ENCODE results near the gene NRCAM. TPM values are rescaled to one million over a fixed set of nuclear protein-coding genes. Genes with fewer than 3 reads are reported as not detected.

The NRCAM gene
- total and polyA plus RNA-seq, 10 of the 15 experiments (the other 5 are each of a cell fraction or from before 2014, with no cell fraction given): 0.30 to 2.0 (median 1.0) TPM

- TF ChIP-seq ZNF384 (IDR thresholded peaks at IDR 0.05; ENCODE audit: borderline replicate concordance, low read depth, low read length) (peak; percentile 44; the same call in 1 of the 2 replicates), NFYA (IDR thresholded peaks at IDR 0.05; ENCODE audit: borderline replicate concordance, low read depth, low read length) (no peak), BACH1 (IDR thresholded peaks at IDR 0.05; ENCODE audit: borderline replicate concordance) (no peak), NKRF (conservative IDR thresholded peaks at IDR 0.05) (no peak)
These were observed 313.5 kb downstream of the NRCAM start (continued) for GRCh38 chr7:108142675-108143259.

GRCh38 chr7:108142180-108142579 is 314.1 kb downstream of the NRCAM start:
- H4K20me1 ChIP-seq (ENCODE audit: control insufficient read depth, insufficient read depth): no peaks in the 10 kb centered on the region
- no peak for TF ChIP-seq MYC (IDR thresholded peaks at IDR 0.05; ENCODE audit: insufficient read depth, insufficient read length, insufficient replicate concordance, low read length, severe bottlenecking)
- no peak for TF ChIP-seq STAT1 (conservative IDR thresholded peaks at IDR 0.05)
- peak; percentile 41; the same call in 1 of the 2 replicates for TF ChIP-seq ZNF592 (IDR thresholded peaks at IDR 0.05)
- TF ChIP-seq CEBPB (IDR thresholded peaks at IDR 0.05; ENCODE audit: borderline replicate concordance in 1 of 2, low read depth in 2 of 2, low read length in 2 of 2): no peak
- no peak for TF ChIP-seq MTA3 (IDR thresholded peaks at IDR 0.05; ENCODE audit: borderline replicate concordance, low read length)
- TF ChIP-seq BHLHE40 (IDR thresholded peaks at IDR 0.05; ENCODE audit: borderline replicate concordance in 1 of 2, low read depth in 2 of 2, low read length in 1 of 2): no peak
- no peaks in the 10 kb centered on the region for H3K4me1 ChIP-seq (ENCODE audit: control insufficient read depth, insufficient read depth, low read length)
- ATAC-seq: no peak
- no peak for DNase-seq (ENCODE audit: low read depth, low spot score)
- H3K9ac ChIP-seq (ENCODE audit: control insufficient read depth, insufficient read depth, low read length): no peak overlapping the region
- no peak overlapping the region for H3K4me2 ChIP-seq (ENCODE audit: control insufficient read depth, insufficient read depth)
- WGBS (ENCODE audit: insufficient coverage, insufficient replicate concordance, low lambda C conversion rate, missing lambda C conversion rate): 52% methylated on average over 4 of the region's 4 CpGs
- ChIA-PET POLR2A (interaction anchor here (0.5 to 2.4 kb wide), 4 partner anchors 12 to 45 kb away, joined by 3 to 7 read pairs (median 4); partner anchors contain the start of gene LAMB4), SMC1A (ENCODE audit: uncharacterized antibody, unreplicated experiment) (interaction anchor here (0.7 to 5.2 kb wide), 10 partner anchors 9 to 263 kb away, joined by 3 to 122 read pairs (median 4); partner anchors contain the start of gene LAMB4), RAD21 (ENCODE audit: unreplicated experiment) (interaction anchor here (0.7 to 3.2 kb wide), 7 partner anchors 9 to 29 kb away, joined by 3 to 23 read pairs (median 8); no protein-coding TSS in a partner anchor), CTCF (interaction anchor here (1.0 to 4.2 kb wide), 7 partner anchors 20 to 35 kb away, joined by 3 to 50 read pairs (median 5); no protein-coding TSS in a partner anchor)
- H3K4me3 ChIP-seq: no peak overlapping the region
- H3K9me3 ChIP-seq (replicated peaks; ENCODE audit: control insufficient read depth, insufficient read depth, low read length): no peaks in the 10 kb centered on the region
- no TSS peak for BruUV-seq (replicated peaks)
- intact Hi-C loops (cut with micrococcal nuclease; ENCODE audit: unreplicated experiment): loop anchor here (10.0 kb wide), 1 partner anchor 397 kb away; the partner anchor contains the start of gene CBLL1
- H2AFZ ChIP-seq (ENCODE audit: control insufficient read depth, low read depth, low read length): no peak overlapping the region
- H3K79me2 ChIP-seq (ENCODE audit: control insufficient read depth, insufficient read depth, low read length): no peaks in the 10 kb centered on the region
- no peak overlapping the region for H3K27ac ChIP-seq (ENCODE audit: control insufficient read depth, insufficient read depth)
- H3K36me3 ChIP-seq (ENCODE audit: control insufficient read depth in 2 of 2, insufficient read depth in 2 of 2, low read length in 1 of 2): no peaks in the 10 kb centered on the region
- in situ Hi-C loops (cut with MboI): no loop called here
- no peaks in the 10 kb centered on the region for H3K27me3 ChIP-seq (replicated peaks in 1 of 2; ENCODE audit: control insufficient read depth in 2 of 2, insufficient read depth in 2 of 2, low read length in 1 of 2)
- FAIRE-seq: no peak
